Esophagus muscularis mucosa (tissue), 3 donors: ENCODE measurements around the gene STARD5.

ENCODE experiments used
- POLR2A ChIP-seq: fragments of 450-650 bp; IDR thresholded peaks from one replicate; pipeline ENCODE4 v1.6.1; 2017; ENCODE audit warnings: antibody characterized with exemption, moderate library complexity, mild to moderate bottlenecking, low read depth
- POLR2AphosphoS5 ChIP-seq, 2 donors: sonication (generic); formaldehyde crosslinking; IDR thresholded peaks; one replicate each; pipeline ENCODE4 v1.6.1; 2017; ENCODE audit warnings: antibody characterized with exemption in 2 of 2
- TF ChIP-seq, protein P1 (sequence below), 3 experiments: fragments of 200-600 bp in 2 of 3; fragments of 450-650 bp in 1 of 3; sonication (generic) in 2 of 3; IDR thresholded peaks; one replicate each; pipeline ENCODE4 v1.5.1; 2017 to 2019; ENCODE audit warnings: antibody characterized with exemption in 3 of 3, mild to moderate bottlenecking in 2 of 3, moderate library complexity in 1 of 3

GRCh38 chr15:81278306-81279029 lies 45.5 kb downstream of the STARD5 start:
- TF ChIP-seq, protein P1, sequence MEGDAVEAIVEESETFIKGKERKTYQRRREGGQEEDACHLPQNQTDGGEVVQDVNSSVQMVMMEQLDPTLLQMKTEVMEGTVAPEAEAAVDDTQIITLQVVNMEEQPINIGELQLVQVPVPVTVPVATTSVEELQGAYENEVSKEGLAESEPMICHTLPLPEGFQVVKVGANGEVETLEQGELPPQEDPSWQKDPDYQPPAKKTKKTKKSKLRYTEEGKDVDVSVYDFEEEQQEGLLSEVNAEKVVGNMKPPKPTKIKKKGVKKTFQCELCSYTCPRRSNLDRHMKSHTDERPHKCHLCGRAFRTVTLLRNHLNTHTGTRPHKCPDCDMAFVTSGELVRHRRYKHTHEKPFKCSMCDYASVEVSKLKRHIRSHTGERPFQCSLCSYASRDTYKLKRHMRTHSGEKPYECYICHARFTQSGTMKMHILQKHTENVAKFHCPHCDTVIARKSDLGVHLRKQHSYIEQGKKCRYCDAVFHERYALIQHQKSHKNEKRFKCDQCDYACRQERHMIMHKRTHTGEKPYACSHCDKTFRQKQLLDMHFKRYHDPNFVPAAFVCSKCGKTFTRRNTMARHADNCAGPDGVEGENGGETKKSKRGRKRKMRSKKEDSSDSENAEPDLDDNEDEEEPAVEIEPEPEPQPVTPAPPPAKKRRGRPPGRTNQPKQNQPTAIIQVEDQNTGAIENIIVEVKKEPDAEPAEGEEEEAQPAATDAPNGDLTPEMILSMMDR (IDR thresholded peaks at IDR 0.05): no peak
- TF ChIP-seq POLR2A (no peak), POLR2AphosphoS5 (IDR thresholded peaks at IDR 0.05) (no peak)
